Activated T-cell treated with anti-CD3 and anti-CD28 coated beads, Interleukin-2, amount 50 U/mL, for 24 hours (primary cell): ENCODE data around the gene ATPAF1.

Experiments used
- DNase-seq: peaks from one replicate; pipeline ENCODE4 v3.0.0-alpha.2; 2020
- H3K27ac Mint-ChIP-seq: 2 replicates; pipeline ENCODE4 v1.8.0; 2020; ENCODE audit warnings: mild to moderate bottlenecking, mixed read lengths
- H3K27me3 Mint-ChIP-seq: 2 replicates; pipeline ENCODE4 v1.8.0; 2020; ENCODE audit warnings: mixed read lengths
- H3K36me3 Mint-ChIP-seq: 2 replicates; pipeline ENCODE4 v1.8.0; 2020; ENCODE audit warnings: low read depth, mixed read lengths
- H3K4me1 Mint-ChIP-seq: 2 replicates; pipeline ENCODE4 v1.8.0; 2020; ENCODE audit warnings: low read depth, mixed read lengths
- H3K4me3 Mint-ChIP-seq: 2 replicates; pipeline ENCODE4 v1.8.0; 2020; ENCODE audit warnings: mild to moderate bottlenecking, moderate library complexity, mixed read lengths
- H3K9me3 Mint-ChIP-seq: 2 replicates; pipeline ENCODE4 v1.8.0; 2020; ENCODE audit warnings: mixed read lengths

Gene ATPAF1

GRCh38 chr1:46605232-46605631 is 62.9 kb downstream of the ATPAF1 start:
- no peak for DNase-seq
- peaks cover 39% of the 10 kb centered on the region for H3K36me3 Mint-ChIP-seq
- peak overlapping the region; percentile 93 for H3K27ac Mint-ChIP-seq
- no peaks in the 10 kb centered on the region for H3K9me3 Mint-ChIP-seq
- peak overlapping the region; percentile 93 for H3K4me3 Mint-ChIP-seq
- peaks cover 40% of the 10 kb centered on the region for H3K4me1 Mint-ChIP-seq
- H3K27me3 Mint-ChIP-seq: no peaks in the 10 kb centered on the region

DNA sequence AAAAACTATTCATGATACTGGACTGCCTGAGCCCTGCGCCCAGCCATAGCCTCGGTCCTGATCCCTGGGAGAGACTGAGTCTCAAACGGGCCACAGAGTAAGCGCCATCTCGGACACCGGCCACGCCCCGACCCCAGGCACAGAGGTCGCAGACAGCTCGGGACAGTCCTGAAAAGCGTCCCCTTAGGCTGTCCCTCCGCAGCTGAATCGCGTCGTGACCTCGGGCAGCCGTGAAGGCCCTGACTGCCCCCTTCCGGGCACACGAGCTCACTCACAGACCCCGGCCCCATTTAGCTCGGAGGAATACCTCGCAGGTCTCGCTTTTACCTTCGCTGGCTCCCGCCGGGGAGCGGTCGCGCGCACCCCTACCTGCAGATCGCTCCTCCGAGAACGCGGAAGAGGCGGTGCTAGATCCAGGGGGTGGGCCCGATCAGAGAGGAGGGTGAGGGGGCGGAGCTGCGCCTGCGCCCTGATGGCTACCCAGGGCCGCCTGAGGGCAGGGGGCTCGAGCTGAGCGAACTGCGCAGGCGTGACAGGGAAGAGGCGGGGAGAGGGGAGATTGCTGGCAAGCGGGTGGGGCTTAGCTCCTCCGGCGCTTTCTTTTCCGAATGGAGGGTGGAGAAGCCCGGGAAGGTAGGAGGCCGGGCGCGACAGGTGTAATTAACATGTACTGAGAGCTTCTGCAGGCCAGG is 64.2 kb downstream of the ATPAF1 start, which contains the start of gene MKNK1:
TSS of gene MKNK1 (minus strand) at position 411 of the 692 bp plus-strand sequence. CDS start 20,941 bp downstream, outside the sequence.
- no peaks in the 10 kb centered on the region for H3K9me3 Mint-ChIP-seq
- H3K4me1 Mint-ChIP-seq: peaks cover 51% of the 10 kb centered on the region
- H3K27ac Mint-ChIP-seq: peak within 1 kb of the TSS; percentile 93

DNA sequence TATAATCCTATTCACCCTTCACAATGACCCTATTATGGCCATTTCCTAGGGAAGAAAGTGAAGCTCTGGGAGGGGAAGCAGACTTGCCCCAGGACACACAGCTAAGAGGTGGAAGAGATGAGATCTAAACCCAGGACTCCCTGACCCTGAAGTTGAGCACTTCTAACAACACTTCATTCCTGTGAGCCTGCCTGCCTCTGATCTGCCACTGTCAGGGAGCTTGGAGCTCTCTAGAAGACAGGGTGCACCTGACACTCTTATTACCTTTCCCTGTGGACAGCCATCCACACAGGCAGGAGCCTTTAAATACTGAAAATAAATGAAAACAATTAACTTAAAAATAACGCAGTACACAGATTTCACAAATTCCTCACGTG is 64.7 kb downstream of the ATPAF1 start:
- Mint-ChIP-seq H3K27ac (peak overlapping the region; percentile 93), H3K27me3 (no peaks in the 10 kb centered on the region), H3K36me3 (peaks cover 22% of the 10 kb centered on the region), H3K4me3 (peak overlapping the region; percentile 93), H3K9me3 (no peaks in the 10 kb centered on the region), H3K4me1 (peaks cover 55% of the 10 kb centered on the region)
- no peak for DNase-seq

More for the DNA sequence above, 64.2 kb downstream of the ATPAF1 start, which contains the start of gene MKNK1:
- Mint-ChIP-seq H3K27me3 (no peaks in the 10 kb centered on the region), H3K36me3 (peaks cover 27% of the 10 kb centered on the region), H3K4me3 (peak within 1 kb of the TSS; percentile 93)
- DNase-seq: peak; percentile 98

DNA sequence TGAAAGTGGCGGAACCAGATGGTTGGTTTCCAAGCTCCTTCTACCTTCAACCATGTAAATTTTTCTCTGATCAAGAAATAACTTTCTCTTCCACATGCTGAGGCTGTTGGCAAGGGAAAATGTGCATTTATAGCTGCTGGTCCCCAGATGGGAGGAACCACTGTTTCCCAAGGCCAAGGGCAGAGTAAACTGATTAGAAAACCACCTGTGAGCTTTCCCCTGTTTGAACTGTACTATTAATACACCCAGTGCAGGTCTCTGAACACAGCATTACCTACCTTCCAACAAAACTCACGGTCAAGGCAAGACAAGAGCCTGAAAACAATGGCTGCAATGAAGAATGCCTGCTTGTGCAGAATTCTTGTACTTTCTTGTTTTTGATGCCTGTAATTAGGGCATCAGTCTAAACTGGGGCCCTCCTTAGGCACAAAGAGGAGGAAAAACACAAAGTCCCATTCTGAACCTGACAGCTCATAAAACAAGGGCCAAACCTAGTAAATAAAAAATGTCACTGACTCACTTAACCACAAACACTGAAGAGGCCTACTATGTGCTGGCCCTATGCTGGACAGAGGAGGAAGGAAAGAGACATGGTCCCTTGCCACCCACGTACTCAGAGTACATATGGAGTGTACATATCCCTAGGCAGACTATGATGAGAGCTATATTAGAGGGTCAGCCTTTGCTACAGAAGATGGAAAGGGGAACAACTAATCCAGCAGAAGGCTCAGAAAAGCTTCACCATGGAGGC is 66.7 kb downstream of the ATPAF1 start:
- peaks cover 13% of the 10 kb centered on the region for H3K36me3 Mint-ChIP-seq
- no peak overlapping the region for H3K4me3 Mint-ChIP-seq

DNA sequence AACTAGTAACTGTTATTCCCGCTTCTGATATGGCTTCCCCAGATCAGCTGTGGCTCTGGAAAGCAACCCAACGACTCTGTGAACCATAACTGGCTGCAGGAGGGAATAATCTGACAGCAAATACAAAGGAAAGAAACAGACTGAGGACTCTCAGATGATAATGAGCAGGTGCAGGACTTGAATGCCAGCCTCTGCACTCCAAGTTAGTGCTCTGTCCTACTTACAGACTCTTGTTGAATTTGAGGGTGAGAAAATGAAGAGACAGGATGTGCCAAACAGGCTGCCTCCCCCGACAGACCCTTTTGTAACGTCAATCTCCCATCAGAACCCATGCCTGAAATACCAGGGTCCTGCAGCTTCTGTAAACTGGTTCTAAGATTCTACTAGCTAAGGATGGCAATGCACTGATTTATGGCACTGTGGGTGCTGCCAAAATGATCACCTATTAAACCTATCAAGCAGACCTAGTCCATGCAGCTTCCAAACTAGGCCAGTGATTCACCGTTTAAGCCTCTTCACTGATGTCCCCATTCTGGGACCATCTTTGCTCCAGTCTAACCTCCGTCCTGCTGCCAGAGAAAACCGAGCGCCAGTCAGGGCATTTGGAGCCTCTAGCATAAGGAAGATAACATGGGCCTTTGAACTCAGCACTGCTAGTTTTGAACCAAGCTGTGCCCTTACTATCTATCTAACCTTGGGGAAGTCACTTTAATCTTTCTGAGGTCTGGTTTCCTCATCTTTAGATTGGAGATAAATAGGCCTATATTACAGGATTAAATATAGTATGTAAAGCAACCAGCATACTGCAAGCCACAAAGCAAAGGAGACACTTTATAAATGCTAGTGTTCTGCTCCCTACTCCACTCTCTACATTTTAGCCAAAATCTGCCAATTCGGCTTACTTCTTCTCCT is 68.8 kb downstream of the ATPAF1 start:
- Mint-ChIP-seq H3K36me3 (peaks cover 13% of the 10 kb centered on the region), H3K4me3 (no peak overlapping the region), H3K9me3 (no peaks in the 10 kb centered on the region), H3K27me3 (no peaks in the 10 kb centered on the region), H3K27ac (peak overlapping the region; percentile 42), H3K4me1 (peaks cover 62% of the 10 kb centered on the region)
- no peak for DNase-seq

More for the DNA sequence above, 66.7 kb downstream of the ATPAF1 start:
- Mint-ChIP-seq H3K27me3 (no peaks in the 10 kb centered on the region), H3K4me1 (peaks cover 59% of the 10 kb centered on the region), H3K27ac (peak overlapping the region; percentile 3), H3K9me3 (no peaks in the 10 kb centered on the region)
- DNase-seq: no peak

- H3K4me1 Mint-ChIP-seq: peaks cover 52% of the 10 kb centered on the region
- H3K27ac Mint-ChIP-seq: no peak overlapping the region
- no peaks in the 10 kb centered on the region for H3K27me3 Mint-ChIP-seq
- H3K4me3 Mint-ChIP-seq: no peak overlapping the region
- H3K9me3 Mint-ChIP-seq: no peaks in the 10 kb centered on the region
- DNase-seq: no peak
- H3K36me3 Mint-ChIP-seq: peaks cover 30% of the 10 kb centered on the region
Observed at GRCh38 chr1:46596846-46597245, 71.3 kb downstream of the ATPAF1 start.

DNA sequence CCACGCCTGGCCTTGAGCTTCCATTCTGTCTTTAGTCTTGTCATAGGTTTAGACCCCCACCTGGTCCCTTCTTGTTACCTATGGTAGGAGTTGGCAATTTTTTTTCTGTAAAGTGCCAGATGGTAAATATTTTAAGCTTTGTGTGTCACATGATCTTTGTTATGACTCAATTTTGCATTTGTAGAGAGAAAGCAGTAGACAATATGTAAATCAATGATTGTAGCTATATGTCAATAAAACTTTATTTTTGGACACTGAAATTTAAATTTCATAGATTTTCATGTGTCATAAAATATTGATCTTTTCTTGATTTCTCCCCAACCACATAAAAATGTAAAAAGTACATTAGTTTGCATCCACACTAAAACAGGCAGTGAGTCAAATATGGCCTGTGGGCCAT is 72.1 kb downstream of the ATPAF1 start:
- no peaks in the 10 kb centered on the region for H3K27me3 Mint-ChIP-seq
- H3K4me3 Mint-ChIP-seq: no peak overlapping the region
- no peak overlapping the region for H3K27ac Mint-ChIP-seq
- no peaks in the 10 kb centered on the region for H3K9me3 Mint-ChIP-seq
- DNase-seq: no peak
- peaks cover 38% of the 10 kb centered on the region for H3K36me3 Mint-ChIP-seq
- peaks cover 46% of the 10 kb centered on the region for H3K4me1 Mint-ChIP-seq

DNA sequence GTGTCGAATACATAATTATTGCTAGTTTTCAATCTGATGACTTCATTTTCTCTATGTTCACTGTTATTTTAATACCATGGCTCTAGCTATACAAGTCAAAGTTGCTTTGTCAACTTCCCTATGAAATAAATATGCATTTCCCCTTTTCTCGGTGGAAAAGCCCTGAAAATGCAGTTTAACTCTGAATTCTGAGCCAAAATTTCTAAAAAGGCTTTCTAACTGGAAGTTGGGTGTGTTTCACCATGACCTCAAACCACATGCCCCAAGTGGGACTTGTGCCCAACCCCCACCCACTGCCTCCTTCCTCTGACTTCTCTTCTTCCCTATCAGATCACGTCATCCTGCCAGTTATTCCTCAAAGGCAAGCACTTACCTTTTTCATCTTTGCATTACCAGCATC is 73.0 kb downstream of the ATPAF1 start:
- Mint-ChIP-seq H3K36me3 (peaks cover 44% of the 10 kb centered on the region), H3K27me3 (no peaks in the 10 kb centered on the region), H3K4me3 (no peak overlapping the region), H3K9me3 (no peaks in the 10 kb centered on the region), H3K27ac (no peak overlapping the region), H3K4me1 (peaks cover 41% of the 10 kb centered on the region)
- DNase-seq: no peak

DNA sequence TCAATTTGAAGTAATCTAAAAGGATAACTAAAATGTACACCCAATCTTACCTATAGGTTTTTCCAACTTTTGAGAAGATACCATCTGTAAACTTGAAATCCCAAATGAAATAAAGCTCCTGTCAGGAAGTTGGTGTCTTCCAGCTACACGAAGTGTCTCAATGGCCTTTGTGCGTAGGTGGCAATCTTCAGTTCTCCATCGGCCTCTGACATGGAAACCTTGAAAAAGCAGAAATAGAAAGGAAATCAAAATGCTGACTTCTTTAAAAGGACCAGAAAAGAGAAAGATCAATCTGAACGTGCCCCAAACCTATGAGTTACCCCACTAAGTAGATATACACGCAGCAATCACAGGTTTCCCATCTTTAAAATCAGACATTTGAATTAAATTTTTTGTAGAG is 74.1 kb downstream of the ATPAF1 start:
- no peak overlapping the region for H3K27ac Mint-ChIP-seq
- H3K4me1 Mint-ChIP-seq: peaks cover 31% of the 10 kb centered on the region
- no peaks in the 10 kb centered on the region for H3K27me3 Mint-ChIP-seq
- DNase-seq: no peak
- peaks cover 54% of the 10 kb centered on the region for H3K36me3 Mint-ChIP-seq
- H3K4me3 Mint-ChIP-seq: no peak overlapping the region
- H3K9me3 Mint-ChIP-seq: no peaks in the 10 kb centered on the region

- H3K27ac Mint-ChIP-seq: no peak overlapping the region
- DNase-seq: no peak
- H3K36me3 Mint-ChIP-seq: peaks cover 62% of the 10 kb centered on the region
- no peak overlapping the region for H3K4me3 Mint-ChIP-seq
- H3K4me1 Mint-ChIP-seq: peaks cover 23% of the 10 kb centered on the region
- H3K9me3 Mint-ChIP-seq: no peaks in the 10 kb centered on the region
- H3K27me3 Mint-ChIP-seq: no peaks in the 10 kb centered on the region
Observed at GRCh38 chr1:46592823-46593222, 75.3 kb downstream of the ATPAF1 start.

- no peak overlapping the region for H3K4me3 Mint-ChIP-seq
- no peaks in the 10 kb centered on the region for H3K27me3 Mint-ChIP-seq
- peaks cover 90% of the 10 kb centered on the region for H3K36me3 Mint-ChIP-seq
- no peak overlapping the region for H3K27ac Mint-ChIP-seq
- DNase-seq: no peak
- no peaks in the 10 kb centered on the region for H3K9me3 Mint-ChIP-seq
- H3K4me1 Mint-ChIP-seq: peaks cover 9% of the 10 kb centered on the region
Observed at GRCh38 chr1:46589529-46589928, 78.6 kb downstream of the ATPAF1 start.

GRCh38 chr1:46587069-46587468 is 81.1 kb downstream of the ATPAF1 start:
- Mint-ChIP-seq H3K27me3 (no peaks in the 10 kb centered on the region), H3K9me3 (no peaks in the 10 kb centered on the region), H3K27ac (no peak overlapping the region), H3K4me1 (peaks cover 18% of the 10 kb centered on the region), H3K36me3 (peaks cover 92% of the 10 kb centered on the region), H3K4me3 (no peak overlapping the region)
- no peak for DNase-seq

DNA sequence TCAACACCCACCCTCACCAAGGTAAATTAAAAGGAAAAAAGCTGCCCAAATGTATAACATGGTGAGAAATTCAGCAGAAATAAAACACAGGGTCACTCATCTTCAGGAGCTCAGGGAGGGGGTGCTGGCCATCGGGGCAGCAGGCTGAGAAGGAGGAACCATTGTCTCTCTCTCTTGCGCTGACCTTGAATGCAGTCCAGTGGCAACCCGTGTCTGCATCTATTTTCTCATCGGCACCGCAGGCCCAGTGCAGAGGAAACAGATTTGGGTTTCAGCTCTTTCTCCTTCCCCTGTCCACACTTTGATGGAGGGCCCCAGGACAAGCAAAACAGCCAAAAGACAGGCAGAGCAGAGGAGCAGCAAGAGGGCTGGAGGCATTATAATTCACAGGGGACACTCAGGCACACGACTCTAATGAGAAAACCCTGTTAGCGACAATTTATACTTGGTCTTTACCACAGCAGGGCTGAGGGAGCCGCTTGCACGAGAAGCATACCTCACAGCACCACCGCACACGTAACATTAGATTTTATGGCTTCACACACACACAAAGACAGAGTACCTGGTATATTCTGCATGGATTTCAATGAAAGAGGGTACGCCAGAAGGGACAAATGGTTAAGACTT is 82.7 kb downstream of the ATPAF1 start:
- peaks cover 31% of the 10 kb centered on the region for H3K4me1 Mint-ChIP-seq
- peaks cover 91% of the 10 kb centered on the region for H3K36me3 Mint-ChIP-seq
- no peak overlapping the region for H3K27ac Mint-ChIP-seq
- no peaks in the 10 kb centered on the region for H3K9me3 Mint-ChIP-seq
- no peak overlapping the region for H3K4me3 Mint-ChIP-seq
- H3K27me3 Mint-ChIP-seq: no peaks in the 10 kb centered on the region
- no peak for DNase-seq

GRCh38 chr1:46583494-46583893 is 84.7 kb downstream of the ATPAF1 start:
- Mint-ChIP-seq H3K27ac (no peak overlapping the region), H3K27me3 (no peaks in the 10 kb centered on the region), H3K4me1 (peaks cover 34% of the 10 kb centered on the region), H3K36me3 (peaks cover 89% of the 10 kb centered on the region), H3K4me3 (no peak overlapping the region), H3K9me3 (no peaks in the 10 kb centered on the region)
- no peak for DNase-seq
